Hippocampal formation (tissue), 2 donors: ENCODE measurements around the gene DBH.

Source experiments
- DNase-seq, 2 donors: peaks; one replicate each; lab custom pipeline; 2025; lab: John Stamatoyannopoulos, UW

Gene DBH

GRCh38 chr9:133635533-133636531 is at the start of gene DBH:
Gene DBH (plus strand): TSS chr9:133636363. CDS start chr9:133636372, 9 bp downstream.
- DNase-seq = no peak

GRCh38 chr9:133587051-133587450 is 49.1 kb upstream of the DBH start:
- no peak for DNase-seq

- no peak for DNase-seq
Measured at GRCh38 chr9:133587466-133587865, 48.7 kb upstream of the DBH start.

GRCh38 chr9:133589454-133590227 is 46.5 kb upstream of the DBH start:
- no peak for DNase-seq

- no peak for DNase-seq
Measured at GRCh38 chr9:133590231-133590855, 45.8 kb upstream of the DBH start.

- no peak for DNase-seq
Measured at GRCh38 chr9:133591116-133591910, 44.9 kb upstream of the DBH start.

GRCh38 chr9:133591985-133592384 is 44.2 kb upstream of the DBH start:
- DNase-seq = no peak

GRCh38 chr9:133592731-133593409 is 43.3 kb upstream of the DBH start:
- no peak for DNase-seq

- no peak for DNase-seq
Measured at GRCh38 chr9:133593587-133594253, 42.4 kb upstream of the DBH start.

GRCh38 chr9:133594310-133594709 is 41.9 kb upstream of the DBH start:
- DNase-seq = no peak

GRCh38 chr9:133595910-133596309 is 40.3 kb upstream of the DBH start:
- DNase-seq = no peak

GRCh38 chr9:133597316-133597957 is 38.7 kb upstream of the DBH start:
- DNase-seq = no peak

- DNase-seq = no peak
Measured at GRCh38 chr9:133598978-133599377, 37.2 kb upstream of the DBH start.

GRCh38 chr9:133599470-133600173 is 36.5 kb upstream of the DBH start:
- no peak for DNase-seq

GRCh38 chr9:133600739-133601138 is 35.4 kb upstream of the DBH start:
- DNase-seq = no peak

- no peak for DNase-seq
Measured at GRCh38 chr9:133601746-133602145, 34.4 kb upstream of the DBH start.

GRCh38 chr9:133602277-133602676 is 33.9 kb upstream of the DBH start:
- DNase-seq = no peak

- DNase-seq = no peak
Measured at GRCh38 chr9:133603135-133603927, 32.8 kb upstream of the DBH start.
